ENCODE measurements around the gene MTUS2.

MTUS2 gene

GRCh38 chr13:29509999-29510589 is 690.0 kb downstream of the MTUS2 start:
- DNase-seq (ENCODE audit: low read depth) = no peak
- H3K4me3 ChIP-seq (ENCODE audit: low read depth, low read length) = no peak overlapping the region
- no peak for TF ChIP-seq CTCF (conservative IDR thresholded peaks at IDR 0.05; ENCODE audit: low read depth, low read length)

DNA sequence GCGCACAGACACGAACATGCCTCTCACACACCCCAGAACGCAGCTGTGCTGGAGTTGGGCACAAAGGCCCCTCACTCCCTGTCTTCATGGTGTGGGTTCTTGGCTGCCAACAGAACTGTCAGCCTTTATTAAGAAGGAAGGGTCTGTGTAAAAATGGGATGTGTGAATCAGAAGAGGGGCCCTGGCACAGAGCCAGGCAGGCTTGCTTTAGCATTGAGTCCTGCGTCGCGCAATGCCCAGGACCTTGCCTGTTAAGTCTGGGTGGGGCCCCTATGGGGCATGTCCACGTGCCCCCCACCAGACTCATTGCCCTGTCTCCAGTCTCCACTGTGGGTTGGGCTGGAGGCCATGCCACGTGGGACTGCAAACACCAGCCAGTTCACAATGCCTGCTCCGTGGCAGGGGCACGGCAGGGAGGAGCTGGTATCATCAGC is 690.5 kb downstream of the MTUS2 start:
- TF ChIP-seq CTCF (conservative IDR thresholded peaks at IDR 0.05; ENCODE audit: low read depth, low read length) = no peak
- no peak for DNase-seq (ENCODE audit: low read depth)
- no peak overlapping the region for H3K4me3 ChIP-seq (ENCODE audit: low read depth, low read length)

GRCh38 chr13:29511106-29511796 is 691.1 kb downstream of the MTUS2 start:
- no peak for TF ChIP-seq CTCF (conservative IDR thresholded peaks at IDR 0.05; ENCODE audit: low read depth, low read length)
- H3K4me3 ChIP-seq (ENCODE audit: low read depth, low read length) = no peak overlapping the region
- DNase-seq (ENCODE audit: low read depth) = no peak

DNA sequence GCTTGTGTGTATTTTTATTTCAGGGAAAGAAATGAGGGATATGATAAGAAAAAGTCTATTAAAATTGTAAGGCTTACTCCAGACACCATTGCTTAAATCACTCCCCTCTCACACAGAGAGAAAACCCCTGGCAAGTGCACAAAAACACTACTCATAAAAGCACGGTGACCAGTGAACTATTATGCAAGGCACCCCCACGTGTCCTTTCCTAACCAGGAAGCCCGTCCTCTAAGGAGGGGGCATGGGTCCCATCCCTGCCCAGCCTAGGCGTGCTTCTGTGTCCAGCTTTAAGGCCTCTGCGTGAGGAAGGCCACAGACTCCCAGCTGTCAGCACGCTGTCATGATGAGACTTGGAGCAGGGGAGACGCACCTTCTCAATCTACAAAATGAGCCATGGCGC is 691.8 kb downstream of the MTUS2 start:
- TF ChIP-seq CTCF (conservative IDR thresholded peaks at IDR 0.05; ENCODE audit: low read depth, low read length) = no peak
- DNase-seq (ENCODE audit: low read depth) = peak; percentile 69
- no peak overlapping the region for H3K4me3 ChIP-seq (ENCODE audit: low read depth, low read length)

DNA sequence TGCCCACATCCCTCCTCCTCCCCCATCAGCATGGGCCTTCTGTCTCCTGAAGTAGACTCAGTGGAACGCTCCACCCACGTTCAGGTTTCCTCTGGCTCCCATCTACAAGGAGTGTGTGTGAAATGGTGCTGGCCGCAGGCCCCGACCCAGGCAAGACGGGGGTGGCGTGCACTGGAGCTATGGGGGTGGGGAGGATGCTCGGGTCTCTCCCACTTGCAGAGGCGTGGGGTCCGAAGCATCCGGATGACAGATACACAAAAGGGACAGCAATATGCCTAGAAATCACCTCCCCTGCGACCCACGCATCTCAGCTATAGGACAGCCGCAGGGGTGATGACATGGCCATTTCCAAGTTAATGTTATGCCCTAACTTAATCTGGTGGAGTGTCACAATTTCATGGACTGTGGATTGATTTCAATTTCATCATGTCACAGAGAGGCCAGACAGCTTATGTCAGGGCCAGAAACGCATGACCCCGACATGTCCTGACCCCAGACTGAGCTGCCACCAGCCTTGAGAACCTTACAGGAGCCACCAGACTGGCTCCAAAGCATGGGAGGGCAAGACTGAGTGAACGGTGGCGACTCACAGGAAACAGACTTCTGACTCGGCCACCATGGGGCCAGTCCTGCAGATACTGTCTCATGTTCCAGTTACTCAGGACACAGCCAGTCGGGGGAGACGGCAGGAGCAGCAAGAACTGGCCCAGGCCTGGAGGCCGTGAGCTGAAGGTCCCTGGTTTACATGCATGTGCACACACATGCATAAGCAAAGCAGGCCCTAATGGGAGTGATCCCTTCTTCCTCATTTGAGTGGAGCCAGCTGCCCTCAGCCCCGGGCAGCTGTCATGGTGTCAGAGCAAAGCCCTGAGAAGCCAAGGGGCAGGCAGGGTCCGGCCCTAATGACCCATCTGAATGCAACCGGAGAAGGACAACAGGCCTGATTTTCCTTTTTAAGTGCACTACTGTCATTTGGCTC is 693.2 kb downstream of the MTUS2 start:
- DNase-seq (ENCODE audit: low read depth) = no peak
- no peak overlapping the region for H3K4me3 ChIP-seq (ENCODE audit: low read depth, low read length)
- TF ChIP-seq CTCF (conservative IDR thresholded peaks at IDR 0.05; ENCODE audit: low read depth, low read length) = no peak

DNA sequence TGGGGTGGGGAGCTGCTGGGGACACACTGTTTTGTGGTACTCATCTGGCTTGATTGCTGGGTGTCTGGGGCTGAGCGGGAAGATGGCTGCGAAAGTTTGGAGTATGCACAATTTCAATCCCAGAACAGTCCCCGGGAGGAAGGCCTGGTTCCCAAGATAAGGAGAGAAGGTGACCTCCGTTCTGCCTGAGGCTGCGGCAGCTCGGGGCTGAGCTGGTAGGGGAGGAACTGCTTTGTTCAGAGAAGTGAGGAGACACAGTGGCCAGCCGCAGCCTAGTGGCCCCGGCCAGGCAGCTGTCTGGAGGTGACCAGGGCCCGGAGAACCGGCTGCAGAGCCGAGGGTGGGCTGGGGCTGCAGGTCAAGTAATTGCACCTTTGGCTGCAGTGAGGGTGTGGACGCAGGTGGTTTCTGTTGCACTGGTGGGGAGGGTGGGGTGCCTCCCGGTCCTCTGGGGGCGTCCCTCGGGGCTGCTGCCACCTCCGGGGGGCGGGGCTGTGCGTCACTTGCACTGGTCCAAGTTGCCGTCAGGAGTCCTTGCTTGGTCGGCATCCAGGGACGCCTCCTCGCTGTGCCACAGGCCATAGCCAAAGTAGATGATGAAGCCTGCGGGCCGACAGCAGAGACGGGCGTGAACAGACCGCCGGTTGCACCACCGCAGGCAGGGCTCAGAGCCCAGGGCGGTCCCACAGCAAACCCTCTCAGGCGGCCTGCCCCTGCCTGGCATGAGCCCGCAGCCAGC is 694.0 kb downstream of the MTUS2 start:
- no peak for DNase-seq (ENCODE audit: low read depth)
- no peak overlapping the region for H3K4me3 ChIP-seq (ENCODE audit: low read depth, low read length)
- TF ChIP-seq CTCF (conservative IDR thresholded peaks at IDR 0.05; ENCODE audit: low read depth, low read length) = no peak
